Muscle of arm (tissue), 12 donors: ENCODE data around the gene WIPF1. TPM values are rescaled to one million over a fixed set of nuclear protein-coding genes. Genes with fewer than 3 reads are reported as not detected.

Source experiments
- DNase-seq: peaks from one replicate; pipeline ENCODE4 v3.0.0-alpha.2; 2013
- polyA plus RNA-seq, 12 donors: library from polyadenylated mRNA; unstranded; fragments of 120-200 nt; gene quantifications; one replicate each; pipeline ENCODE4 v1.2.1, GENCODE V29; 2013; ENCODE audit not compliant: insufficient read length in 12 of 12

WIPF1 gene
- polyA plus RNA-seq, 12 donors: 33.2 to 68.3 (median 43.9) TPM; not detected in 1

DNA sequence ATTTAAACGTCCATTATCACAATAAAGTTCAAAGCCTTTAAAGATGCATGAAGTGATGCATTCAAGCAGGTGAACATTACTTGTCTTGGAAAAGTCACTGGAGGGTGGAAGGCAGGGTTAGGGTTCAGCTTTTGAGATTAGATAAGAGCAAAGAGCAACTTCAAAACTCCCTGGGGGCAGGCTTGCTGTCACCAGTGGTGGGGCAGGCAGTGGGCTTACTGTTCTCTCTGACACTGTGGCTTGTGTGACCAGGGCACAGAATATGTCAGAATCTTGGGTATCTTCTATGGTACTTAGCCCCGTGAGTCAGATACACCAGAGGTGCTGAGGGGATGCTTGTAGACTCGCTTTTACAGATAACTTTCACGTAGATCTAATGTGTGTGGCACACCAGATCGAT, 52.8 kb downstream of the WIPF1 start:
- no peak for DNase-seq

DNA sequence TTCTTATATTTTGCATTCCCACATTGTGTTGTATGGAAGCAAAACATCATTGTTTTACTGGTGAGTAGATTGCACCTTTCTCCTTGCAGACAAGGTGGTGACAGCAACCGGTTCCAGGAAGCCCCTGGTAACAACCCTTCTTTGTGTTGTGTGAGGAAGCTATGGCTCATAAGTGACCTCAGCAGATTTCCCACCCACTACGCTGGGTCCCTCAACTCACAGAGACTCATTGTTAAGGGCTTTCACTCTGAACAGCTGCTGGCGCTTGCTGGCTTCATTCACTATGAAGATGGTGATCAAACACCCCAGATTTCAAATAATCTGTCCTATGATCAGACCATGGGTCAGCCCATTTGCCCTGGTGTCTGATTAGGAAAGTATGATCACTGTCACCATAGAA, 53.4 kb downstream of the WIPF1 start:
- no peak for DNase-seq

DNA sequence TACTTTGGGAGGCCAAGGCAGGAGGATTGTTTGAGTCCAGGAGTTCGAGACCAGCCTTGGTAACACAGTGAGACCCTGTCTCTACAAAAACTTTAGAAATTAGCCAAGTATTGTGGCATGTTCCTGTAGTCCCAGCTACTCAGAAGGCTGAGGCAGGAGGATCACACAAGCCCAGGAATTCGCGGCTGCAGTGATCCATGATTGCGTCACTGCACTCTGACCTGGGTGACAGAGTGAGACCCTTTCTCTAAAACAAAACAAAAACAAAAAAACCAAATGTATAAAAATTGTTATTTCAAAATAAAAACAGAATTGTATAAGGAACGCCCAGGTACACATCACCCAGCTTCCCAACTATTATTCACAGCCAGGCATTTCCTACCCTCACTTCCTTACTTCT, 56.7 kb downstream of the WIPF1 start:
- no peak for DNase-seq

DNA sequence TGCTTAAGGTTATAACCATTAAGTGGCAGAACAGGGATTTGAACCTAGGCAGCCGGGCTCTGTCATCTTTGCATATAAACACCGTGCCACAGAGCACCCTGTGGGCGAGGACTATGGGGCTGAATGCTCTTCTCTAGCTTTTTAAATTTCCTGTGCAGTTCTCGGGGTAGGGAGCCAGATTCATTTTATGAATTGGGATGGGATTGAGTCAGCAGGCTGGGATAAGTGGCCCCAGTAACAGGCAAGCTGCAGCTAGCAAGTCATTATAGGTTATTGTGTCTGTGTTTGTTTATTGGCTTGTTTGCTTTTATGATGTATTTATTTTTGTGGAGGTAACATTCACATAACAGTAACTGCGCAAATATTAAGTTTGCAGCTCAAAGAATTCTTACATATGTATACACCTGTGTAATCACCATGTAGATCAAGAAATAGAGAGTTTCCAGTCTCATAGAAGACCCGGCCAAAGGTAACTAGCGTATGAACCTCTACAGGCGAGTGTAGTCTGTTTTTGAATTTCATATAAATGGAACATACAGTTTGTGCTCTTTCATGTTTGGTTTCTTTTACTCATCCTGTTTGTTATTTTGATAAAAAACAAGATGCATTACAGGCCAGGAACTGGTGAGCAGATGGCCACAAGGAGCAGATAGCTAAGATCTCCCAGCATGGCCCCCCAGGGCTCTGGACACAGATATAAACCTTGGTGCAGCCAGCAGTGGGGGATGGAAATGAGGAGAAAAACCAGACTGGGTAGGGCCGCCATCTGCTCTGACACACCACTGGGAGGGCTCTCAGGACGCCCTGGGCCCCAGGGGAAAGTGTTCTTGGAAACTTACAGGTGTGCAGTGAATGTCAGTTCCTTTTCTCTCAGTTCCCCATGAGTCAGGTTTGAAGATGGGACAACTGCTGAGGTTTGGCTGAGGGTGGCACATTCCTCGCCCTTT, 61.6 kb downstream of the WIPF1 start:
- DNase-seq: no peak

DNA sequence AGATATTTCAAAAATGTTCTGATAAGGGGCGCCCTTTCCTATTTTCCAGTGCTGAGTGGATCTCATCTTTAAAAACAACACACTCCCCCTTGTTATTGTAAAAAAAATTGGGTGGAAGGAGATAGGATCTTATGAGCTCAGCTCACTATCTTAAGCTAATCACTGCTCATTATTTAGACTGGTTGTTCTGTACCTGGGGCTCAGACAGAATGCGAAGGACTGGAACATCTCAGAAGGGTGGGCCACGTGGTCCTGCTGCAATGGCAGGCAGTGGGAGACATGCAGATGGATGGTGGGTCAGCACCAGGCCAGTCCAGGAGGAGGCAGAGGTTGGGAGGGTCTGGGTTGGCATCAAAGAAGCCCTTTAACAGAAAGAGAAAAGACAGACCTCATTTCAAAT, 62.5 kb downstream of the WIPF1 start:
- no peak for DNase-seq

DNA sequence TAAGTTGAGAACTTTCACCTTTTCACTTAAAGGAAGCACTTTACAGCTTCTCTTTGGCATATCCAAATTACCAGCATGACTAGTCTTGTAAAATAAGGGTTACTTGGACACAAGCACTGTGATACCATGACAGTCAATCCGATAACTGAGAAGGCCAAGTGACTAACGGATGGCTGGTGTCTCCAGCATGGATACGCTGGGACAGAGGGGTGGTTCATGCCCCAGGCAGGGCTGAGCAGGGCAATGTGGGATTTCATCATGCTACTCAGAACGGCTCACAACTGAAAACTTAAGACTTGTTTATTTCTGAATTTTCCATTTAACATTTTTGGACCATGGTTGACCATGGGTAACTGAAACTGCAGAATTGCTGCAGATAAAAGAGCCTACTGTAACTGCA, 67.7 kb downstream of the WIPF1 start:
- no peak for DNase-seq

DNA sequence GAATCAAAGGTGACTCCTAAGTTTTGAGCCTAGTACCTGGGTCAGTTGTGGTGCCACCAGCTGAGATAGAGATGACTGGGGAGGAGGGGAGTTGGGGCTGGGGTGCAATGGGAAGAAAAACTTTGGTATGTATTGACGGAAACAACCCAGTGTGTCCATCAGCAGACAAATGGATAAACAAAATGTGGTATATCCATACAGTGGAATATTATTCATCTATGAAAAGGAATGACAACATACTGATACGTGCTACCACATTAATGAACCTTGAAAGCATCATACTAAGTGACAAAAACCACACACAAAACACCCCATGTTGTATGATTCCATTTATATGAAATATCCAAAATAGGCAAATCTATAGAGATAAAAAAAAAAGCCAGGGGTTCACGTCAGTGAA, 69.6 kb downstream of the WIPF1 start:
- DNase-seq: no peak

DNA sequence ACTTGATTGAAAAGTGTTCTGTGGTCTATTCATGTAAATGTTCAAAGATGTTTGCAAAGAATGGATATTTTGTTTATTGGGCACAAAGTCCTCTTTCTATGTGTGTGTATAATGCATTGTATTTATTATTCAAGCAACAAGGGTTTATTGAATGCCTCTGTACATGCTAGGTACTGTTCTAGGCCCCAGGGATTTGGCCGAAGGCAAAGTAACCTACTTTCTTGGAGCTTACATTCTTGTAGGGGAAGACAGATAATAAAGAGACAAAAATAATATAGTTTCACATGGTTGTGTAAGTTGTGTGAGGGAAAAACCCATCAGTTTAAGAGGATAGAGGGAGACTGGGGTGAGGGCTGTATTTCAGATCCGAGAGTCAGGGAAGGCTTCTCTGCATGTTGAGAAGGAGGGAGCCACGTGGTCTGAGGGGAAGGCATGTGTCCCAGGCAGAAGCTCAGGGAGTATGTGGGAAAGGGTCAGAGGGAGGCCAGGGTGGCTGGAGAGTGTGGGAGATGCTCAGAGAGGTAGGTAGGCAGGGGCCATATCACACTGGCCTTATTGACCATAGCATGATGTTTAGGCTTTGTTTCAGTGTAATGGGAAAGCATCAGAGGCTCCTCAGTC, 70.4 kb downstream of the WIPF1 start:
- DNase-seq: no peak

DNA sequence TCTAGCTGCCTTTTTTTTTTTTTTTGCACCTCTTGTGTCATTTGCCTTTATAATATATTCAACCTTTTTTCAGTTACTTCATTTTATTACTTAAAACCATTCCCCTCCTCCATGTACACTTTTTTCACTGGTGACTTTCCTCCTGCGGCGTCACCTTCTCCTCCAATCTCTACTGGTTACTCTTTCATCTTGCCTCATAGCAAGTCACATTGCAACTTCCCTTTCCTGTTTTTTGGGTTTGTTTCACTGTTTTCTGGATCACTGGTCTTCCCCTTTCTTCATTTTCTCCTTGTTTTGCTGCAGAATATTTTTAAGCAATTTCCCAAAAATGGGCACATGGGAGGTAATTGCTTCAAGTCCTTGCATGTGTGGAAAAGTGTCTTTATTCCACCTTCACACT, 73.1 kb downstream of the WIPF1 start:
- DNase-seq: no peak

DNA sequence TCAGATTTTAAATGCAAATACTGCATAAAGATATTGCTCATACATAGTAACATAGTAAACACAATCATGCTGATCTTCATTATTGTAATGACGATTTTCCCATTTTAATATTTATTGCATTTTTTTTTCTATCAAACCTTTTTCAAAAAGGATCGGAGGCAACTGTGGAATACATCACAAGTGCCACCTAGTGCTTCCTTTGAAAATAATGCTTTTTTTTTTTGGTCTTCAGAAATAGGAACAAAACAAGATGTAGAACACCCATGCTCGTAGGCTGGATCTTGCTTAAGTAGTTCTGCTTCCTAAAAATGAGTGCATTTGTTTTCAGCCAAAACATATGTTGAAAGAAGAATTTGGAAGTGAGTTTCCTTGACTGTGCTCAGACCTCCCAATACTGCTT, 75.1 kb downstream of the WIPF1 start:
- no peak for DNase-seq

DNA sequence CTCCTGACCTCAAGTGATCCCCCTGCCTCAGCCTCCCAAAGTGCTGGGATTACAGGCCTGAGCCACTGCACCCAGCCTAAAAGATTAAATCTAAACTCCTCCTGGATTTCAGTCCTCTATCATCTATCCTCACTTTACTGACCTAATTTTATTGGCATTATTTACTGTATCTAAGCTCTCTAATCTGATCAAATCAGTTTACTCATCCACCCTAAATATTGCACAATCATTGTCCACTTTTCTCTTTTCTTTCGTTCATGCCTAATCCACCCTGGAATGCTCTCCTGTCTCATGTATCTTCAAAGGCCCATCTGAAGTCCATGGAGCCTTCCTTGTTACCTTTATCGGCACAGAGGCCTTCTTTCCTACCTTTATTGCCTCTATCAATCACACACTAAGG, 79.2 kb downstream of the WIPF1 start:
- DNase-seq: no peak

DNA sequence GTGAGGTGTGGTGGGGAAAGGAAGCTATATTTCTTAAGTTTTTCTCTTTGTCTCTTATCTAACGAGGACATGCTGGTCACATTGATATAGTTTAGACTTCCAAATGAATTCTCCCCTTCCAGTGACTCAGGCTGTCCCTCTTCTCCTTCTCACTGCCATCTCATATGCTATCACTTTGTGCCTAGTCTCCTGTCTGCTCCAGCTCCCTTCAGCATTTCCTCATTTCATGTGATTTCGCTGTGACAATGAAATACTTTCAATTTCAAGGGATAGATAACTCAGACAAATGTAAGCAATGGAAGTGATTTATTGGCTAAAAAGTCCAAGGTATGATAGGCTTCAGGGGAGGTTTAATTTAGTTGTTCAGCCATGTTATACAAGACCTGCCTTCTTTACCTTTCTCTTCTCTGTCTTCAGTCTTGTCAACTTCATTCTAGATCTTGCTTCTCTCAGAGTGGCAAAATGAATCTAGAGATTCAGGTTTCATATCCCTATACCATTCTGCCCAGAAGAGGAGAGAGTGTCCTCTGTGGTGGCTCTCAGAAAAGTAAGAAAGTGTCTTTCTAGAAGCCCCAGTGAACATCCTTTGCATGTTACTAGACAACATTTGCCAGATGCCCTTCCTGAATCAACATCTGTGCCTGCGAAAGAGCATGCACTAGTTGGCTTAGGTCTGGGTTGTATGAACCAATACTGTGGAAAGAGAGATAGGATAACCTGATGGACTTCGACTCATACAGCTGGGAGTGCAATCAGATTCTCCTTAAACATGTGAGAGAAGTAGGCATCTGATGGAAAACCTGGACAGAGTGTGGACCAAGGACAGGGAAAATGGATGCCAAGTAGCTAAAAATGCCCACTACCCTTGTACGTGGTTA, 80.9 kb downstream of the WIPF1 start:
- no peak for DNase-seq

DNA sequence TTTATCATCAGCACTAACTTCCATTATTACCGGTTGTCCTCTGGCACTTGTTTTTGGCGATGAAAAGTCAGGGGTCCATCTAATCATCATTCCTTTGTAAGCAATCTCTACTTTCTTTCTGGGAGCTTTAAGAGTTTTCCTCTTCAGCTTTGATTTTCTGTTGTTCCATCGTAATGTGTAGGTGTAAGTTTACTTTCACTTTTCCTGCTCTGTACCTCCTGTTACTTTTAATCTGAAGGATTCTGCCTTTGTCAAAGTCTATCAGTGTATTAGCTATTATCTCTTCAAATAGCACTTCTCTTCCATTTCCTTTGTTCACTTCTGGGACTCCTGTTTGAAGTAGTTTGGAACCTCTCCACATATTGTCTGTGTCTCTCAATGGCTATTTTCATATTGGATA, 85.3 kb downstream of the WIPF1 start:
- no peak for DNase-seq

DNA sequence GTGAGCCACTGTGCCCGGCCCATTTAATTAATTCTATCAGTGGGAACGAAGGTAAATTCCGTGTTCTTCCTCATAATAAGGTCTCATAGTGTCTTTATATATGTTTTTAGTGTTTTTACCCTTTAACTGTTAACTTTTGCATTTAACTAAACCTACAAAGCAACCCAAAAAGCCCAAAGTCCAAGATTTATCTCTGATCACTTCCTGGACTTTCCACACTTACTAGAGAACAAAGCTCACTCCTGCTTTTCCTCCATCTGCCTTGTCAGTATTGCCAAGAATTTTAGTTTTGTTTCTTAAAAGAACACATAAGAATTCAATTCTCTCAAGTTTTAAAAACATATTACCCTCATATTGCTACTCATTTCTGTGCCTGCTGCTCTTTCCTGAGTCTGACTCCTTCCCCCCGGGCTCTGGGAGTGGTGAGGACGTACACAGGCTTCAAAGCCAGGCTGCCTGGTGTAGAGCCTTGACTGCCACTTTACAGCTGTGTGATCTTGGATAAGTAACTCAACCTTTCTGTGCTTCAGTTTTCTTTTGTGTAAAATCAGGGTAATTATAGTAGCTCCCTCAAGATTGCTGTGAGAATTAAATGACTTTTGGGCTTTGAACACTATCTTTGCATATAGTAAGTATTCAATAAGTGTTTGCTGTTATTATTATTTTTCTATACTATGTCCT, 85.9 kb downstream of the WIPF1 start:
- DNase-seq: no peak

DNA sequence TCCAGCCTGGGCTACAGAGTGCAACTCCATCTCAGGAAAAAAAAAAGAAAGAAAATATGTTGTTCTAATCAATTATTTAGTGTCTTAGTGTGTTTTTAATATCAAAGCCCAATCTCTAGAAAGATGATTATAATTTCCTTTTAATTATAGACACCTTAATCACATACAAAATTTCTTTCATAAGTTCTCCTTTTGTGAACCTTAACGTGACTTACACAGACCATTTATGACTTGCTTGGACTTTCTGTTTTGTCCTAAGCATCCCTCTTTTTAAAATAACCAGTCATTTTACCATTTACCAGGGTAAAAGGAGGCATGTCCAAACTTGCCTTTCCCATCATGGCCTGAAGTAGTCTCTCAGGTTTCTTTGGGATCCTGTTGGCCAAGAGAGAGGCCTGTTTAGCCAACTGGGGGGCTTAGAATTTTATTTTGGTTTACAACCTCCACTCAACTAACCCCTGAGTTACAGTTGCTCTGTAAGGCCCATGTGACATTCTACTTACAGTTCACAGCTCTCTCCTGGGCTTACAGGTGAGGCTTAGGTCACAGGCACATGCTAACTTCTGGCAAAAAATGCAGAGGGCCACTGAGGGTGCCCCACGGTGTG, 86.9 kb downstream of the WIPF1 start:
- DNase-seq: no peak

Other genes with a start within 250 kb of the WIPF1 start
- 10 to 100 TPM in 11 of 12 donors, not detected in 1; 32.6 to 56.7 (median 36.4) TPM for gene SCRN3, start 202.1 kb downstream of the WIPF1 start, polyA plus RNA-seq
- gene GPR155, start 110.8 kb downstream of the WIPF1 start, polyA plus RNA-seq: 1 to 10 TPM in 11 of 12 donors, not detected in 1; 2.9 to 7.4 (median 5.0) TPM
- gene CHRNA1, start 166.7 kb upstream of the WIPF1 start, polyA plus RNA-seq: 100 to 1,000 TPM in 9 of 12 donors, 10 to 100 TPM in 2, not detected in 1; 75.1 to 198 (median 148) TPM